Measurements from ENCODE around the gene SLC35F3. TPM values are rescaled to one million over a fixed set of nuclear protein-coding genes. Genes with fewer than 3 reads are reported as not detected.

SLC35F3 gene
- polyA plus RNA-seq, 3 donors from 2014 or later, result not detected

DNA sequence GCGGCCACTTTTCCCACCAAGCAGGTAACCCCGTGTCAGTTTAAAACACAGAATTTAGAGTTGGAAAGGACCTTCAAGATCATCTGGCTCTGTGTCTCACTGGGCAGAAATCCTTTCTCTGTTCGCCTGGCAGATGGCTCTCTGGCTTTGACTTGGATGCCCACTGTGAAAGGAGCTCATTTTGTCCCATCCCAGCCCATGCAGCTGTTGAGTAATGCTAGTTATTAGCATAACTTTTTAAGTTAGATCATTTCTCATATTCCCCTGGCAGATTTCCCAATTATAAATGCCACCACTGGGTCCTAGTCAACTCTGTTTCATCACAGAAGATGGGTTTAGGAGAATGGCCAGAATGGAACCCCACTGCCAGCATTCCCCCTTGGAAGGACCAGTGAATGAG is 55.9 kb downstream of the SLC35F3 start:
- no peak for DNase-seq
- Mint-ChIP-seq H3K27me3 (ENCODE audit: low read depth in 3 of 3) (peaks cover 0 to 5% (median 1%) of the 10 kb centered on the region in 3 donors), H3K4me3 (no peak overlapping the region), H3K27ac (no peak overlapping the region), H3K4me1 (no peaks in the 10 kb centered on the region), H3K9me3 (peaks cover 0 to 4% (median 0%) of the 10 kb centered on the region in 6 donors), H3K36me3 (no peaks in the 10 kb centered on the region)

DNA sequence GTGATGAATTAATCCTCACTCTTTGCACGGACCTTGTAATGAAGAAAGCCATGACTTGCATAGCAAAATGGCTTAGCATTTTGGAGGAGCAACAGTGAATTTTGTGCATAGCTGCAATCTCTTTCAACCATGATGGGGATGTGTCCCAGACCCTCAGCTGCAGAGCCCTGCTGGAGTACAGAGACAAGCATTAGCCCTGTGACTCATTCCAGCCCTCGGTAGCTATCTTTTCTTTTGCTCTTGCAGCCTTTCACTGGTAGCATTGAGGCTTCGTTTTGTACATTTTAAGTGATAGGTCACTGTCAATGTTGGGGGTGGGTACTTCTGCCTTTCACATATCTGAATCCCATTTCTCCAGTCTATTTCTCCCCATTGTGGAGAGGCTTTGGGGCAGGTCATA is 58.4 kb downstream of the SLC35F3 start:
- Mint-ChIP-seq H3K27me3 (ENCODE audit: low read depth in 3 of 3) (peaks cover 0 to 5% (median 1%) of the 10 kb centered on the region in 3 donors), H3K9me3 (peaks cover 0 to 7% (median 0%) of the 10 kb centered on the region in 6 donors), H3K4me3 (no peak overlapping the region), H3K36me3 (no peaks in the 10 kb centered on the region), H3K4me1 (no peaks in the 10 kb centered on the region), H3K27ac (no peak overlapping the region)
- no peak for DNase-seq

DNA sequence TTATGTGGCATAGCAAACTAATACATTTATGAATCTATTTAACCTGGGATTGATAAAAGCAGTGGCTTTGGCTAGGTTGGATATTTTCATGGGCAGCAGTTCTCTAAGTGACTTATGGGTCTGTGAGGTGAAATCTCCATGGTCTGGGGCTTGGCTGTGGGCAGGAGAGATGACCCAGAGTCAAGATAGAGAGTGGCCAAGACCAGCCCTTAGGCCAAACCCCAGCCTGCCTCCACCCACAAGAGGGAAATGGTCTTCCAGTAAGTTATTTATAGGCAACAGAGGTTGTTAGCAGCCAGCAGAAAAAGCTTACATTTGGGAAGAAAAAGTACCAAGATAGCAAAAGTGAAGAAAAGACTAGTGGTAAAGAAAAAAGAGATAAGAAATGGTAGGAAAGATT is 61.4 kb downstream of the SLC35F3 start:
- H3K36me3 Mint-ChIP-seq, result no peaks in the 10 kb centered on the region
- DNase-seq, result no peak

DNA sequence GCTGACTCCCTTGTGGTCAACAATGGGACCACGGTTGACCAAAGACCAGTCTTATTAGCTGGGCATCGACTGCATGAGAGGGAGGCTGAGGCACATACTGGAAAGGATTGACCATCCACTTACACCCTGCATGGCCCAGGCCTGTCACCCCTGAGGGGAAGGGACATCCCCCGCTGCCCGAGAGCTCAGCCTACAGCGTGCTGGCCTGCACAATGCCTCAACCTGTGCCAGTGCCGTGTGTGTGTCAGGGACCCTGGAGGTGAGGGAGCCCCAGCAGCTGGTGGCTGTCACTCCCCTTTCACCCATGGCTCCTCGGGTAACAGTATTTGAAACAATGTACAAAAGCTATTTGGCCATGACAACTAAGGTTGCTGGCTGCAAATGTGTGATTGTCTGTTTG is 67.3 kb downstream of the SLC35F3 start:
- H3K27me3 Mint-ChIP-seq (ENCODE audit: low read depth in 3 of 3), result peaks cover 2 to 4% (median 3%) of the 10 kb centered on the region in 3 donors
- no peak for DNase-seq
- H3K36me3 Mint-ChIP-seq, result no peaks in the 10 kb centered on the region
- no peak overlapping the region for H3K27ac Mint-ChIP-seq
- peaks cover 0 to 5% (median 0%) of the 10 kb centered on the region in 6 donors for H3K9me3 Mint-ChIP-seq
- no peaks in the 10 kb centered on the region for H3K4me1 Mint-ChIP-seq
- H3K4me3 Mint-ChIP-seq, result no peak overlapping the region

More for the DNA sequence above, 61.4 kb downstream of the SLC35F3 start:
- Mint-ChIP-seq H3K9me3 (peaks cover 0 to 9% (median 0%) of the 10 kb centered on the region in 6 donors), H3K4me1 (no peaks in the 10 kb centered on the region), H3K4me3 (no peak overlapping the region), H3K27me3 (ENCODE audit: low read depth in 3 of 3) (peaks cover 3 to 4% (median 4%) of the 10 kb centered on the region in 3 donors), H3K27ac (no peak overlapping the region)

DNA sequence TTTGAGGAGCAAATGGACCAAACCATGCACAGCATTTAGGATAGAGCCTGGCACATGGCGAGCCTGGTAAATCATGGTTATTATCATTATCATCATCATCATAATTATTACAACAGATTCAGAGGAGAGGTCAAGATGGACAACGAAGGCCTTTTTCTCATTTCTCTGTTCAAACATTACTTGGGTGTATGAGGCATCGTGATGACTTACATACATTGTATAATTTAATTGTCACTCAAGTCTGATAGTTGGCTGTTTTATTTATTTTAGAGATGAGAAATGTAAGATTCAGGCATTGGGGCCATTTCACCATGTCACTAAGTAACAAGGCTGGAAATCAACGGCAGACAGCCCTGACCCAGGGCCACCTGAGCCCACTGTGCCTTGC is 68.1 kb downstream of the SLC35F3 start:
- Mint-ChIP-seq H3K36me3 (no peaks in the 10 kb centered on the region), H3K9me3 (peaks cover 0 to 5% (median 0%) of the 10 kb centered on the region in 6 donors), H3K27ac (no peak overlapping the region), H3K4me1 (no peaks in the 10 kb centered on the region), H3K27me3 (ENCODE audit: low read depth in 3 of 3) (peaks cover 2 to 4% (median 3%) of the 10 kb centered on the region in 3 donors), H3K4me3 (no peak overlapping the region)
- no peak for DNase-seq

DNA sequence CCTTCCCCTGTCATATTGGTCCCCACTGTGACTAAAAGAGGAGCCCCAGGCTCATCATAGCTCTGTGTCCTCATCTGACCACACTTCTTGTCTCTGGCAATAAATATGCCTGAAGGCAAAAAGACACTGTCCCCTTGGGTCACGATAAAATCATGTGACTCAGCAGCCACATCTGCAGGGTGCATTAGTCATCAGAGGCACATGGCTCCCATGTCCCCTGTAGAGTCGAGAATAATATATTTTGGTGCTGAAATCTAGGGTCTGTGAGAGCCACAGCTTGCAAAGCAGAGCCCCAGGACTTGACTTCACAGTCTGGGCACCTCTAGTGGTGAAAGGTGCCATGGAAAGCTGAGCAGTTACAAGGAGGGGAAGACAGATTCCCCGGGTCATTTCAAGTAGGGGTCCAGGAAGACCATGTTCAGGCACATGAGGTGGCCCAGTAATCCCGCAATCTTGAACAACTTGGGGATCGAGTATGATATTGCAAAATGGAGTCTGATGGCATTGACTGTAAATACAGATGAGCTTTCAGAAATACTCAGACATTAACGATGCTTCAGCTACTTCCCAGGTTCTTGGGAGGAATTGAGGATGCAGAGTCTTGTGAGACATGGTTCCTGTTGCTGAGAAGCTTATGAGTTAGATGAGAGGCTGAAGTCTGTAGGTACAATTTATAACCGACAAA is 68.6 kb downstream of the SLC35F3 start:
- Mint-ChIP-seq H3K36me3 (no peaks in the 10 kb centered on the region), H3K27ac (no peak overlapping the region), H3K27me3 (ENCODE audit: low read depth in 3 of 3) (peaks cover 2 to 4% (median 4%) of the 10 kb centered on the region in 3 donors), H3K4me3 (no peak overlapping the region), H3K4me1 (no peaks in the 10 kb centered on the region), H3K9me3 (peaks cover 0 to 4% (median 0%) of the 10 kb centered on the region in 6 donors)
- DNase-seq, result no peak

DNA sequence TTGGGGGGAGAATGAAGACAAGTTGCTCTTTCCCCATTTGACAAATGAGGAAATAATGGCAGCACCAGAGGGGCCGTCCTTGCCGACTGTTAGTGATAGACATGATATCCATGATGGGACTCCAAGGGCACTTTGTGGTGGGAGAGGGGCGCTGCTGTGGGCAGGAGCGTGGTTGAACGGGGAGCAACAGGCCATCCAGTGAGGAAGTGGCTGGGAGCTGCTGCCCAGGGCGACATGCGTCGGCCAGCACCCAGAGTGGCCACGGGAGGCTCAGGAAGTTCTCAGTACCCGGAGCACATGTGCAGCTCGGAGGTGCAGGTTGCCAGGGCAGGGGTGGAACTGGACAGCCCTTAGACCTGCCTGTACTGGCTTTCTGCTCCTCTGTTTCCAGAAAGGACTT is 71.0 kb downstream of the SLC35F3 start:
- H3K4me1 Mint-ChIP-seq, result no peaks in the 10 kb centered on the region
- peaks cover 0 to 2% (median 0%) of the 10 kb centered on the region in 3 donors for H3K27me3 Mint-ChIP-seq (ENCODE audit: low read depth in 3 of 3)
- H3K9me3 Mint-ChIP-seq, result peaks cover 0 to 2% (median 0%) of the 10 kb centered on the region in 6 donors
- H3K27ac Mint-ChIP-seq, result no peak overlapping the region
- H3K36me3 Mint-ChIP-seq, result no peaks in the 10 kb centered on the region
- no peak overlapping the region for H3K4me3 Mint-ChIP-seq
- no peak for DNase-seq

DNA sequence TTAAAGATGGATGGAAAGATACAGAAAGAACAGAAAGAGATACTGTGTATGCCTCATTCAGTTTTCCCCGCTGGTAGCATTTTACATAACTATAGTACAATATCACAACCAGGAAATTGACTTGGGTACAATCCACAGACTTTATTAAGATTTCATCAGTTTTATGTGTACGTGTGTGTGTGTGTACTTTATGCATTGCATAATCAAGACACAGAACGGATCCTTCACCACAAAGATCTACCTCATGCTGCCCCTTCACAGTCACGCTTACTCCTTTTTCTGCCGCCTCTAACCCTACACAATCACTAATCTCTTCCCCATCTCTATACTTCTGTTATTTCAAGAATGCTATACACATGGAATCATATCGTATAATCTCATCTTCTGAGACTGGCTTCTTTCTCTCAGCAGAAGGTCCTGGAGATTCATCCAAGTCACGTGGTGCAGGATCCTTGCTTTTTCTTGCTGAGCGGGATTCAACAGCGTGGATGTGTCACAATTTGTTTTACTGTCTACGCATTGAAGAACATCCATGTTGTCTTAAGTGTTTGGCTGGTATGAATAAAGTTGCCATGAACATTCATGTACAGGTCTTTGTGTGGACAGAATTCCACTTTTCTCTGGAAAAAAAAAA is 76.7 kb downstream of the SLC35F3 start:
- Mint-ChIP-seq H3K27me3 (ENCODE audit: low read depth in 3 of 3) (peaks cover 0 to 2% (median 2%) of the 10 kb centered on the region in 3 donors), H3K27ac (no peak overlapping the region), H3K9me3 (no peaks in the 10 kb centered on the region), H3K4me3 (no peak overlapping the region), H3K4me1 (no peaks in the 10 kb centered on the region), H3K36me3 (no peaks in the 10 kb centered on the region)
- DNase-seq, result no peak

DNA sequence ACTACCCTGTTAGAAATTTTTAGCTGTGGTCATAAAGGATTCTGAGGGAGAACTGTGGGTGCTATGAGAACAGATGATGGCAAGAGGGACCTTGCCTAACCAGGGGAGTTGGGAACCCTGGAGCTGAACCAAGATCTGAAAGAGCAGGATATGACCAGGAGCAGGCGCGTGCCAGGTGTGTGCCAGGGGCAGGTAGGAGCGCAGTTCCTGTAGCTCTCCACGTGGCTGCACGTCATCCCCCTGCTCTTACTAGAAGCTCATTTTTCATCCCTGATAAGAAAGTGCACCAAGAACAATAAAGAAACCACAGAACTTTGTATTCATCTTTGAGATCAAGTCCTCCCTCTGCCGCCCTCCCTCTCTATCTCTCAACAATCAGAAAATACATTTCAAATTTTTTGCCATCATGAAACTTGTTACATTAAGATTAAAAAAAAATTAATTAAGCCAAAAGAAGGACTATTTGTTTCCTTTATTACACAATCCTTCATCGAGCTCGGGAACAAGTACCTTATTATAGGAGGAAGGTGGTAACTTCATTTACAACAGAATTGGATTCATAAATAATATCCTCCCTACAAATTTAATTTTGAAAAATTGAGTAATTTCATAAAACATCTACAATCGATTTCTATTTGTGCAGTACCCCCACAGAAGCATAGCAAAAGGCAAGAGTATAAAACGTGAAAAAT is 78.5 kb downstream of the SLC35F3 start:
- no peak overlapping the region for H3K4me3 Mint-ChIP-seq
- no peaks in the 10 kb centered on the region for H3K36me3 Mint-ChIP-seq
- peaks cover 0 to 2% (median 2%) of the 10 kb centered on the region in 3 donors for H3K27me3 Mint-ChIP-seq (ENCODE audit: low read depth in 3 of 3)
- H3K4me1 Mint-ChIP-seq, result no peaks in the 10 kb centered on the region
- DNase-seq, result no peak
- peaks cover 0 to 2% (median 0%) of the 10 kb centered on the region in 6 donors for H3K9me3 Mint-ChIP-seq
- H3K27ac Mint-ChIP-seq, result no peak overlapping the region

DNA sequence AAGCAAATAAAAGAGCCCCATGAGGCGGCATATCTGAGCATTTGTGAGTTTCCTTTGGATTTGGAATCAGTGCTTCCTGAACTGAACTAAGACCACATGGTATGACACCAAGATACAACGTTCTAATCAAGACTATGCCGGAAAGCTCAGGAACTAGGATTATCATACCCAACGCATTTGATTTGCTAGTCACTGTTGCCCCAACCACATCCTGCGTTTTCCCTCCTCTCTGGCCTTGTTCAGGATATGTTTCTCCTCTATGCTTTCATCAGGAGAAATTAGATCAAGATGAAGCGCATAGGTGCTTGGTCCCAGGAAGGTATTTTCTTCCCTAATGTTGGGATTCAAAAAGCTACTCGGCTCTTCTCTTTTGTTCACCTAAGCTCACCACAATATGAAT is 79.3 kb downstream of the SLC35F3 start:
- DNase-seq, result no peak
- peaks cover 0 to 7% (median 1%) of the 10 kb centered on the region in 3 donors for H3K27me3 Mint-ChIP-seq (ENCODE audit: low read depth in 3 of 3)
- H3K4me1 Mint-ChIP-seq, result no peaks in the 10 kb centered on the region
- H3K27ac Mint-ChIP-seq, result no peak overlapping the region
- H3K9me3 Mint-ChIP-seq, result peaks cover 0 to 2% (median 0%) of the 10 kb centered on the region in 6 donors
- H3K36me3 Mint-ChIP-seq, result no peaks in the 10 kb centered on the region
- no peak overlapping the region for H3K4me3 Mint-ChIP-seq

DNA sequence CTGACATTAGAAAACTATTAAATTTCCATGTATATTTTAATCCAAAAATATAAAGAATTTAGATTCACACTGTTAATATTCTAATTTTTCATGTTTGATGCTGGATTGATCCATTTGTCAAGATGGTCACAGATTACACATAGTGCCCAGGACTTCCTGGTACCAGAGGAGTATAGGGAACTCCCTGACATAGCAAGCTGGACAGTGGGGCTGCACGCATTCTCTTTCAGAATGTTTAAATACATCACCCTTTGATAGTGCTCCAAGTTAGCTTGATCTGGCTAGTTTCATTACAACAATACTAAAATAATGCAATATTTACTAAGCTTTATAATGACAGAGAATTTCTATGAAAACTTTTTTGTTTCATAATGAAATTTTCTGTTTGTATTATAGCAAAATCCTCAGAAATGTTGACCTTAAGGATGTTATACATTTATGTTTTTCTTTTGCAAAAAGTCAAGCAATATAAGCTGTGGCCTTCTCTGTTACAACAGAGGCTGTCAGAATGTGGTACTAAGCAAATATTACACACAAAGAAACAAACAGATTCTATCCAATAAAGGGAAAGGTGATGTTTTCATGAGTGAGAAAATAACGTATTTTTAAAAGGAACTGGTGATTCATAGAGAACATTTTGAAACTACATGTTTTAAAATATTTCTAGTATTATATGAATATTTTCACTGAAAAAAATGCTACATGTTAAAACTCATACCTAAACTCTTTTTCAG is 84.7 kb downstream of the SLC35F3 start:
- peaks cover 3 to 9% (median 4%) of the 10 kb centered on the region in 3 donors for H3K27me3 Mint-ChIP-seq (ENCODE audit: low read depth in 3 of 3)
- no peaks in the 10 kb centered on the region for H3K4me1 Mint-ChIP-seq
- H3K4me3 Mint-ChIP-seq, result no peak overlapping the region
- peaks cover 0 to 2% (median 0%) of the 10 kb centered on the region in 6 donors for H3K9me3 Mint-ChIP-seq
- H3K36me3 Mint-ChIP-seq, result no peaks in the 10 kb centered on the region
- no peak for DNase-seq
- H3K27ac Mint-ChIP-seq, result no peak overlapping the region

DNA sequence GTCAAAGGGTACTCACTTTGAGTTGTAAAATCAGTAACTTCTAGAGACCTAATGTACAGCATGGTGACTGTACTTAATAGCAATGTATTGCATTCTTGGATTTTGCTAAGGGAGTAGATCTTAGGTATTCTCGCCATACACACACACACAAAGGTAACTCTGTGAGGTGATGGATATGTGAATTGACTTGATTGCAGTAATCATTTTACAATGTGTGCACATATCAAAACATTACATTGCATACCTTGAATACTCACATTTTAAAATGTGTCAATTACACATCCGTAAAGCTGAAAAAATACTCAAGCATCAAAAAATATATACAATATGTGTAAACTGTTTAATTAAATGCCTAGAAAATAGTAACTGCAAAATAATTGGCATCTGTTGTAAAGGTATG is 86.0 kb downstream of the SLC35F3 start:
- DNase-seq, result no peak
- no peaks in the 10 kb centered on the region for H3K4me1 Mint-ChIP-seq

DNA sequence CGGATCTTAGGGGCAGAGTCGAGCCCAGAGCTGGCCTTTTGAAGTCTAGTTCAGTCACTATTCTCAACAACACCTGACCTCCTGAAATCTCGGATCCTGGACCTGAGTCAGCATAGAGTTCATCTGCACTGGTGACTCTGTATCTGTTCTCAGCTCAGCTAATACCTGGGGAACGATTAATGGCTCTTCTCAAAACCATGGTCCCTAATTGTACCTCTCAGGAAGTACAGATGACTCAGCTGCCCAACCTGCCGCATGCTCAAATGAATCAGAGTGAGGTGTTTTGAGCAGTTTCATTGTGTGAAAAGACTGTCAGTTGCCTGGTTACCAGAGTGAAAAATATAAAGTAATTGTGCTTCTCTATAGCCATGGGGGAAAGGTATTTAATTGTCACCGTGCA is 89.2 kb downstream of the SLC35F3 start:
- Mint-ChIP-seq H3K9me3 (no peaks in the 10 kb centered on the region), H3K4me1 (no peaks in the 10 kb centered on the region), H3K36me3 (no peaks in the 10 kb centered on the region), H3K27me3 (ENCODE audit: low read depth in 3 of 3) (peaks cover 3 to 4% (median 3%) of the 10 kb centered on the region in 3 donors), H3K4me3 (no peak overlapping the region), H3K27ac (no peak overlapping the region)
- no peak for DNase-seq

More for the DNA sequence above, 86.0 kb downstream of the SLC35F3 start:
- no peak overlapping the region for H3K27ac Mint-ChIP-seq
- H3K4me3 Mint-ChIP-seq, result no peak overlapping the region
- H3K36me3 Mint-ChIP-seq, result no peaks in the 10 kb centered on the region
- H3K9me3 Mint-ChIP-seq, result peaks cover 0 to 2% (median 0%) of the 10 kb centered on the region in 6 donors
- peaks cover 3 to 9% (median 4%) of the 10 kb centered on the region in 3 donors for H3K27me3 Mint-ChIP-seq (ENCODE audit: low read depth in 3 of 3)

Measured in immature natural killer cell (primary cell).